ENCODE data around the gene SYNGR3. TPM values are rescaled to one million over a fixed set of nuclear protein-coding genes. Genes with fewer than 3 reads are reported as not detected.

Gene SYNGR3
- total RNA-seq, 1 donor from 2014 or later = 11.3 TPM

GRCh38 chr16:1942810-1943726 lies 46.7 kb upstream of the SYNGR3 start, which contains the start of gene MSRB1:
TSS of gene MSRB1 (minus strand) at chr16:1943199. CDS start at chr16:1943156, 43 bp downstream.
- Mint-ChIP-seq H3K4me1 (peaks cover 30% of the 10 kb centered on the region), H3K4me3 (peak within 1 kb of the TSS; percentile 87), H3K9me3 (no peaks in the 10 kb centered on the region), H3K27me3 (no peaks in the 10 kb centered on the region), H3K36me3 (ENCODE audit: low read depth) (peaks cover 14% of the 10 kb centered on the region), H3K27ac (peak within 1 kb of the TSS; percentile 74)
- intact Hi-C loops (cut with micrococcal nuclease) = loop anchor here (1.0 to 2.0 kb wide), 5 partner anchors 14 to 161 kb away; partner anchors contain the start of genes NDUFB10, NUBP2, RPS2 and SPSB3
- DNase-seq (peak; percentile 99), ATAC-seq (ENCODE audit: low read depth) (peak; percentile 98)
- CTCF ChIA-PET = interaction anchor here (1.0 to 1.1 kb wide), 2 partner anchors 15 to 84 kb away, joined by 3 to 4 read pairs; partner anchors contain the start of gene NHERF2
- POLR2A ChIA-PET = interaction anchor here (0.5 to 2.6 kb wide), 14 partner anchors 14 to 1489 kb away, joined by 3 to 44 read pairs (median 4); partner anchors contain the start of genes EME2, FAHD1, NDUFB10 and NME3
- TF ChIP-seq CTCF (IDR thresholded peaks at IDR 0.05) = no peak

GRCh38 chr16:1944612-1945199 lies 45.1 kb upstream of the SYNGR3 start:
- intact Hi-C loops (cut with micrococcal nuclease) = no loop called here
- DNase-seq (no peak), ATAC-seq (ENCODE audit: low read depth) (no peak)
- CTCF ChIA-PET = no interaction called here
- no peak for TF ChIP-seq CTCF (IDR thresholded peaks at IDR 0.05)
- POLR2A ChIA-PET = interaction anchor here (2.1 kb wide), 1 partner anchor 20 kb away, joined by 44 read pairs; the partner anchor contains the start of gene RPS2
- no peaks in the 10 kb centered on the region for H3K27me3 Mint-ChIP-seq
- H3K4me3 Mint-ChIP-seq = peak overlapping the region; percentile 87
- peaks cover 2% of the 10 kb centered on the region for H3K36me3 Mint-ChIP-seq (ENCODE audit: low read depth)
- no peaks in the 10 kb centered on the region for H3K9me3 Mint-ChIP-seq
- H3K27ac Mint-ChIP-seq = no peak overlapping the region
- peaks cover 30% of the 10 kb centered on the region for H3K4me1 Mint-ChIP-seq

- ATAC-seq (ENCODE audit: low read depth) (no peak), DNase-seq (no peak)
- Mint-ChIP-seq H3K36me3 (ENCODE audit: low read depth) (no peaks in the 10 kb centered on the region), H3K27ac (no peak overlapping the region), H3K4me1 (peaks cover 26% of the 10 kb centered on the region), H3K27me3 (no peaks in the 10 kb centered on the region), H3K9me3 (no peaks in the 10 kb centered on the region), H3K4me3 (no peak overlapping the region)
- no peak for TF ChIP-seq CTCF (IDR thresholded peaks at IDR 0.05)
- intact Hi-C loops (cut with micrococcal nuclease) = no loop called here
- ChIA-PET CTCF (no interaction called here), POLR2A (interaction anchor here (1.1 kb wide), 1 partner anchor 19 kb away, joined by 5 read pairs; the partner anchor contains the start of gene RPS2)
Measured at GRCh38 chr16:1945559-1946391, 44.0 kb upstream of the SYNGR3 start.

- DNase-seq = no peak
- ChIA-PET POLR2A (interaction anchor here (0.6 kb wide), 1 partner anchor 42 kb away, joined by 3 read pairs; no protein-coding TSS in a partner anchor), CTCF (no interaction called here)
- intact Hi-C loops (cut with micrococcal nuclease) = no loop called here
- Mint-ChIP-seq H3K9me3 (no peaks in the 10 kb centered on the region), H3K27me3 (no peaks in the 10 kb centered on the region), H3K36me3 (ENCODE audit: low read depth) (no peaks in the 10 kb centered on the region), H3K4me1 (peaks cover 19% of the 10 kb centered on the region), H3K4me3 (no peak overlapping the region), H3K27ac (no peak overlapping the region)
- no peak for ATAC-seq (ENCODE audit: low read depth)
- no peak for TF ChIP-seq CTCF (IDR thresholded peaks at IDR 0.05)
Measured at GRCh38 chr16:1946495-1947368, 43.0 kb upstream of the SYNGR3 start.

Data from activated B cell treated with CpG ODN at 0.5 μM for 24 hours (primary cell).